SK-N-SH (cell line): ENCODE results near the gene ELP4.

Source experiments
- ELF1 ChIP-seq: IDR thresholded peaks from 2 replicates; pipeline ENCODE4 v1.4.0; 2012
- EP300 ChIP-seq, 2 experiments: IDR thresholded peaks; 2 replicates each; pipeline versions ENCODE4 v1.4.0 to v1.6.1; 2012; ENCODE audit warnings: borderline replicate concordance in 1 of 2, low read depth in 1 of 2, low read length in 1 of 2
- FOXJ3 ChIP-seq: sonication (generic); formaldehyde crosslinking; IDR thresholded peaks from 2 replicates; pipeline ENCODE4 v1.5.1; 2020; ENCODE audit warnings: mild to moderate bottlenecking, missing genetic modification reagents
- MXI1 ChIP-seq: IDR thresholded peaks from 2 replicates; pipeline ENCODE4 v1.6.1; 2012; ENCODE audit warnings: mild to moderate bottlenecking, low read depth, low read length, improper control_type of control experiment
- NFIC ChIP-seq: IDR thresholded peaks from 2 replicates; pipeline ENCODE4 v1.4.0; 2012; ENCODE audit warnings: borderline replicate concordance
- TAF1 ChIP-seq: IDR thresholded peaks from 2 replicates; pipeline ENCODE4 v1.6.1; 2012; ENCODE audit warnings: low read depth, mild to moderate bottlenecking, low read length, moderate library complexity, borderline replicate concordance
- TCF12 ChIP-seq: IDR thresholded peaks from 2 replicates; pipeline ENCODE4 v1.4.0; 2012
- TF ChIP-seq, protein P1 (sequence below): fragments of 200-600 bp; sonication (generic); IDR thresholded peaks from 2 replicates; pipeline ENCODE4 v1.6.1; 2017; ENCODE audit warnings: antibody characterized with exemption, mild to moderate bottlenecking, moderate library complexity
- TF ChIP-seq, protein P2 (sequence below): IDR thresholded peaks from 2 replicates; pipeline ENCODE4 v1.4.0; 2012; ENCODE audit warnings: low read depth
- TF ChIP-seq, protein P3 (sequence below): IDR thresholded peaks from 2 replicates; pipeline ENCODE4 v1.4.0; 2012; ENCODE audit warnings: low read depth, borderline replicate concordance

DNA sequence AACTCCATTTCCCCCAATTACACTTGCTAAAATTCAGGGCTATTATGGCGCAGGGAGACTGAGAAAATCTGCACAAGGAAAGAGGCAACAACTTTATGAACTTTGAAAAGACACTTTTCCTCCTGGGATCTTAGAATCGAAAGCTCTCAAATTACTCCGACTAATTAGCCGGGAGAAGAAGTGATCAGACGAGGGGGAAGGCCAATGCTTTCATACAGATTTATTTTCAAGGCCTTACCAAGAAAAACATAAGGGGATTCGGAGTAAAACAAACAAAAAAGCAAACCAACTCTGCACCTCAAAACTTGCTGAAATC lies 299.9 kb downstream of the ELP4 start:
- TF ChIP-seq, protein P1, sequence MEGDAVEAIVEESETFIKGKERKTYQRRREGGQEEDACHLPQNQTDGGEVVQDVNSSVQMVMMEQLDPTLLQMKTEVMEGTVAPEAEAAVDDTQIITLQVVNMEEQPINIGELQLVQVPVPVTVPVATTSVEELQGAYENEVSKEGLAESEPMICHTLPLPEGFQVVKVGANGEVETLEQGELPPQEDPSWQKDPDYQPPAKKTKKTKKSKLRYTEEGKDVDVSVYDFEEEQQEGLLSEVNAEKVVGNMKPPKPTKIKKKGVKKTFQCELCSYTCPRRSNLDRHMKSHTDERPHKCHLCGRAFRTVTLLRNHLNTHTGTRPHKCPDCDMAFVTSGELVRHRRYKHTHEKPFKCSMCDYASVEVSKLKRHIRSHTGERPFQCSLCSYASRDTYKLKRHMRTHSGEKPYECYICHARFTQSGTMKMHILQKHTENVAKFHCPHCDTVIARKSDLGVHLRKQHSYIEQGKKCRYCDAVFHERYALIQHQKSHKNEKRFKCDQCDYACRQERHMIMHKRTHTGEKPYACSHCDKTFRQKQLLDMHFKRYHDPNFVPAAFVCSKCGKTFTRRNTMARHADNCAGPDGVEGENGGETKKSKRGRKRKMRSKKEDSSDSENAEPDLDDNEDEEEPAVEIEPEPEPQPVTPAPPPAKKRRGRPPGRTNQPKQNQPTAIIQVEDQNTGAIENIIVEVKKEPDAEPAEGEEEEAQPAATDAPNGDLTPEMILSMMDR: no peak
- TF ChIP-seq, protein P2, sequence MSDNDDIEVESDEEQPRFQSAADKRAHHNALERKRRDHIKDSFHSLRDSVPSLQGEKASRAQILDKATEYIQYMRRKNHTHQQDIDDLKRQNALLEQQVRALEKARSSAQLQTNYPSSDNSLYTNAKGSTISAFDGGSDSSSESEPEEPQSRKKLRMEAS: no peak
- TF ChIP-seq ELF1 (no peak), TAF1 (no peak), FOXJ3 (CRISPR knock-in tag) (no peak), MXI1 (no peak), EP300 (IDR thresholded peaks at IDR 0.05; ENCODE audit: borderline replicate concordance in 1 of 2, low read depth in 1 of 2, low read length in 1 of 2) (no peak), TCF12 (no peak), NFIC (no peak)
- TF ChIP-seq, protein P3, sequence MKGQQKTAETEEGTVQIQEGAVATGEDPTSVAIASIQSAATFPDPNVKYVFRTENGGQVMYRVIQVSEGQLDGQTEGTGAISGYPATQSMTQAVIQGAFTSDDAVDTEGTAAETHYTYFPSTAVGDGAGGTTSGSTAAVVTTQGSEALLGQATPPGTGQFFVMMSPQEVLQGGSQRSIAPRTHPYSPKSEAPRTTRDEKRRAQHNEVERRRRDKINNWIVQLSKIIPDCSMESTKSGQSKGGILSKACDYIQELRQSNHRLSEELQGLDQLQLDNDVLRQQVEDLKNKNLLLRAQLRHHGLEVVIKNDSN: no peak
